Activated CD4-positive, alpha-beta memory T cell treated with anti-CD3 and anti-CD28 coated beads, Interleukin-2, amount 10 ng/mL, durations not matched to agents 7 days and 5 days (primary cell): ENCODE measurements around the gene SLC30A5. TPM values are rescaled to one million over a fixed set of nuclear protein-coding genes. Genes with fewer than 3 reads are reported as not detected.
"Not testable (repeated sequence)": the region's sequence is repeated elsewhere in the genome, so short reads cannot be mapped to it uniquely, and the experiment has no call there.

ENCODE experiments used
- CTCF ChIA-PET: fragments of 350-600 bp; sonication (Branson Sonifier 250); formaldehyde crosslinking; loops from one replicate; lab custom pipeline; 2021; ENCODE audit warnings: antibody characterized with exemption, inconsistent platforms; lab: Charles Lee
- POLR2A ChIA-PET: fragments of 350-600 bp; sonication (Branson Sonifier 250); formaldehyde crosslinking; loops from one replicate; lab custom pipeline; 2021; ENCODE audit warnings: antibody characterized with exemption; lab: Charles Lee
- DNase-seq: peaks from one replicate; pipeline ENCODE4 v3.0.0-alpha.2; 2020
- H3K27ac Mint-ChIP-seq: one replicate; pipeline ENCODE4 v1.8.0; 2021; ENCODE audit warnings: mild to moderate bottlenecking, mixed read lengths
- H3K27me3 Mint-ChIP-seq: one replicate; pipeline ENCODE4 v1.8.0; 2021; ENCODE audit warnings: mixed read lengths
- H3K36me3 Mint-ChIP-seq: one replicate; pipeline ENCODE4 v1.8.0; 2021; ENCODE audit warnings: low read depth, mixed read lengths
- H3K4me1 Mint-ChIP-seq: one replicate; pipeline ENCODE4 v1.8.0; 2021; ENCODE audit warnings: mixed read lengths
- H3K4me3 Mint-ChIP-seq: one replicate; pipeline ENCODE4 v1.8.0; 2021; ENCODE audit warnings: mild to moderate bottlenecking, mixed read lengths
- H3K9me3 Mint-ChIP-seq: one replicate; pipeline ENCODE4 v1.8.0; 2021; ENCODE audit warnings: mixed read lengths
- total RNA-seq, 2 experiments: library from RNA; stranded (reverse); gene quantifications; one replicate each; pipeline ENCODE4 v1.2.3, GENCODE V29; 2021

Gene SLC30A5
- total RNA-seq, 2 experiments from 2014 or later = 34.2 to 43.1 TPM

DNA sequence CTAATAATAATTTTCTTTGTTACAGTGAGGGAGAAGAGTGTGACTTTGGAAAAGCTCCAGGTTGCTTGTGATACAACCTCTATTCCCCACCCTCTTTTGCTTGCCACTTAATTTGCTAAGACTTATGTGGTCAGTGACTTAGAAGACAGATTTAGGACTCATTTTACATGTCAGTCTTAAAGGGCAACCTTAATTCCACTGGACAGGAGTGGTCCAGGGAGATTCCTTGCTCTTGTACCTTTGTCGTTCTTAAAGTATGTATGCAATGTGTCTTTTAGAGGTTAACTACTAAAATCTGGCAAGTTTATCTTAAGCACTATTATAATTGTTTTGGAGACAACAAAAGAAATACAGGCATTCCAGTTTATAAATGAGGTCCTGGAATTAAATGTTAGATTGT lies 20.0 kb downstream of the SLC30A5 start:
- no peaks in the 10 kb centered on the region for H3K27me3 Mint-ChIP-seq
- peaks cover 2% of the 10 kb centered on the region for H3K9me3 Mint-ChIP-seq
- H3K27ac Mint-ChIP-seq = no peak overlapping the region
- POLR2A ChIA-PET = no interaction called here
- CTCF ChIA-PET = interaction anchor here (2.9 kb wide), 1 partner anchor 20 kb away, joined by 10 read pairs; the partner anchor contains the start of gene SLC30A5
- no peak overlapping the region for H3K4me3 Mint-ChIP-seq
- H3K36me3 Mint-ChIP-seq = peaks cover 48% of the 10 kb centered on the region
- DNase-seq = no peak
- no peaks in the 10 kb centered on the region for H3K4me1 Mint-ChIP-seq

DNA sequence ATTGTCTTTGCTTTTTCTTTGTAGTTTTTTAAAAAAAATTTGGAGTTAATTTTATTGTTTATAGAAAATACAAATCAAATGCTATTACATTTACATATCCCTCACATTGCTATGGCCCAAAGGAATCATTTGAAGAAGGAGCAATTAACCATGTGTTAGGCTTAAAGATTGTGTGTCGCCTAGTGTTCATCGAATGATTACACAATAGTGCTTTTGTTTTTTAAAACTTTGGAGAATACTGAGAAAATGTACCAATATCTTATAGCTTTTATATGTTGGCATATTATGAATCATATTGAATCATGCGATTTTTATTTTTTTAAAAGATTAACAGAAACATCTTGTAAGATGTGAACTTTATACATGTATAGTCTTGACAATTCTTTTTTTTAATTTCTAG lies 21.7 kb downstream of the SLC30A5 start:
- H3K36me3 Mint-ChIP-seq = peaks cover 40% of the 10 kb centered on the region
- H3K9me3 Mint-ChIP-seq = no peaks in the 10 kb centered on the region
- H3K27ac Mint-ChIP-seq = no peak overlapping the region
- ChIA-PET POLR2A (no interaction called here), CTCF (interaction anchor here (2.9 kb wide), 1 partner anchor 22 kb away, joined by 10 read pairs; the partner anchor contains the start of gene SLC30A5)
- H3K4me3 Mint-ChIP-seq = no peak overlapping the region
- no peaks in the 10 kb centered on the region for H3K27me3 Mint-ChIP-seq
- H3K4me1 Mint-ChIP-seq = no peaks in the 10 kb centered on the region
- no peak for DNase-seq

DNA sequence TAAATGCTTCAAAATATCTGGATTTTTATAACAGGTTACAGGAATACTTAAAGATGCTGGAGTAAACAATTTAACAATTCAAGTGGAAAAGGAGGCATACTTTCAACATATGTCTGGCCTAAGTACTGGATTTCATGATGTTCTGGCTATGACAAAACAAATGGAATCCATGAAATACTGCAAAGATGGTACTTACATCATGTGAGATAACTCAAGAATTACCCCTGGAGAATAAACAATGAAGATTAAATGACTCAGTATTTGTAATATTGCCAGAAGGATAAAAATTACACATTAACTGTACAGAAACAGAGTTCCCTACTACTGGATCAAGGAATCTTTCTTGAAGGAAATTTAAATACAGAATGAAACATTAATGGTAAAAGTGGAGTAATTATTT lies 35.6 kb downstream of the SLC30A5 start:
- Mint-ChIP-seq H3K4me1 (no peaks in the 10 kb centered on the region), H3K36me3 (peaks cover 37% of the 10 kb centered on the region), H3K27ac (no peak overlapping the region), H3K27me3 (no peaks in the 10 kb centered on the region), H3K9me3 (no peaks in the 10 kb centered on the region), H3K4me3 (no peak overlapping the region)
- ChIA-PET CTCF (no interaction called here), POLR2A (no interaction called here)
- no peak for DNase-seq

DNA sequence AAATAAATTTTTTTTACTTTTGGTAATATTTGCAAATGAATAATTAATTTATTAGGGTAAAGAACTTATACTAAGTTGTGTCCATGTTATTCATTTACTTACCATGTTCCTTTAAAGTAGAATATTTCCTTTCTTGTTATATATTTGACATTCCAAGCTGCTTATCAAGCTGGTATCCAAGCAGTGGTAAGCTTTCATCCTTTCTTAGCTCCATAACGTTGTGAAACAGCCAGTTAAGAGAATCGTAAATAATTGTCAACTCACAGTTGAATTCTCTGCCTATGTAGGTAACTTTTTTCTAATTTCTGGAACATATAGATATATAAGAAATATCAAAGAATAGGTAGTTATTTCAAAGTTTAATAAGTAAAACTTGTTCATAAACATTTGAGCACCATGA lies 36.4 kb downstream of the SLC30A5 start:
- DNase-seq = no peak
- ChIA-PET CTCF (no interaction called here), POLR2A (no interaction called here)
- Mint-ChIP-seq H3K9me3 (no peaks in the 10 kb centered on the region), H3K4me3 (no peak overlapping the region), H3K27ac (no peak overlapping the region), H3K36me3 (peaks cover 34% of the 10 kb centered on the region), H3K27me3 (no peaks in the 10 kb centered on the region), H3K4me1 (no peaks in the 10 kb centered on the region)

DNA sequence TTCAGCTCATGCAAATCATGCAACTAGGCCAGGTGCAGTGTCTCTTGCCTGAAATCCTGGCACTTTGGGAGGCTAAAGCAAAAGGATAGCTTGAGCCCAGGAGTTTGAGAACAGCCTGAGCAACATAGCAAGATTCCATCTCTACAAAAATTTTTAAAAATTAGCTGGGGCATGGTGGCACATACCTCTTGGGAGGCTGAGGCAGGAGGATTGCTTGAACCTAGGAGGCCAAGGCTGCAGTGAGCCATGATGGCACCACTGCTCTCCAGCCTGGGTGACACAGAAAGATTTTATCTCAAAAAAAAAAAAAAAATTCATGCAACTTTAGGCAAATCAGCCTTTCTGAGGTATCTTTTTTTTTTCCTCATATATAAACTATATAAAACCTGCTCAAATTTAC lies 37.5 kb downstream of the SLC30A5 start:
- Mint-ChIP-seq H3K27me3 (no peaks in the 10 kb centered on the region), H3K27ac (no peak overlapping the region), H3K4me1 (no peaks in the 10 kb centered on the region), H3K4me3 (no peak overlapping the region), H3K36me3 (peaks cover 33% of the 10 kb centered on the region), H3K9me3 (no peaks in the 10 kb centered on the region)
- ChIA-PET POLR2A (no interaction called here), CTCF (no interaction called here)
- no peak for DNase-seq

DNA sequence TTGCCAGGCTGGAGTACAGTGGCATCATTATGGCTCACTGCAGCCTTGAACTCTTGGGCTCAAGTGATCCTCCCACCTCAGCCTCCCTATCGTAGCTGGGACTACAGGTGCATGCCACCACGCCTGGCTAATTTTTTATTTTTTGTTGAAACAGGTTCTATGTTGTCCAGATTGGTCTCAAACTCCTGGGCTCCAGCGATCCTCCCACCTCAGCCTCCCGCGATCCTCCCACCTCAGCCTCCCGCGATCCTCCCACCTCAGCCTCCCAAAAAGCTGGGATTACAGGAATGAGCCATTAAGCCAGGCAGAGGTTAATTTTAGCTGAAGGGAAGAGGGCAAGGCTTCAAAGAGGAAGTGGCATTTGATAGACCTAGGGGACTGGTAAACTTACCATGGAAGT lies 40.3 kb downstream of the SLC30A5 start:
- DNase-seq = no peak
- H3K27me3 Mint-ChIP-seq = no peaks in the 10 kb centered on the region
- no peak overlapping the region for H3K27ac Mint-ChIP-seq
- POLR2A ChIA-PET = no interaction called here
- peaks cover 20% of the 10 kb centered on the region for H3K36me3 Mint-ChIP-seq
- H3K4me1 Mint-ChIP-seq = no peaks in the 10 kb centered on the region
- no peaks in the 10 kb centered on the region for H3K9me3 Mint-ChIP-seq
- no peak overlapping the region for H3K4me3 Mint-ChIP-seq
- CTCF ChIA-PET = no interaction called here

DNA sequence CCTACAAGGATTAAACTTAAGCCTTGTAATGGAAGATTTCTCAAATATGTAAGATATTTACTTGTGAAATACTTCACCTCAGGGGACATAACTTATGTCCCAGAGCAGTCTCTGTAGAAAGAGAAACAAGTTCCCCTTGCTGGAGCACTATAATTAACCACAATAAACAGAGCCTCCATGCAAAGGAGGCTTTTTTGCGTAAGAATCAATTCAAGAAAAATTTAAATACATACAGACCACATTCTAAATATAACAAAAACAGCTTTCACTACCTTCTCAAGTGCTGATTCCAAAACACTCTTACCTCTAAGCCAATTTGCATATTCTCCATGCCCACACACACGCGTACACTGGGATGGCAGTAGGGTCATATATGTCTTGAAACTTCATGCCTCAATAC lies 42.5 kb downstream of the SLC30A5 start:
- H3K27me3 Mint-ChIP-seq = no peaks in the 10 kb centered on the region
- DNase-seq = no peak
- peaks cover 5% of the 10 kb centered on the region for H3K9me3 Mint-ChIP-seq
- ChIA-PET POLR2A (no interaction called here), CTCF (no interaction called here)
- H3K27ac Mint-ChIP-seq = no peak overlapping the region
- no peak overlapping the region for H3K4me3 Mint-ChIP-seq
- H3K4me1 Mint-ChIP-seq = no peaks in the 10 kb centered on the region
- H3K36me3 Mint-ChIP-seq = peaks cover 13% of the 10 kb centered on the region

DNA sequence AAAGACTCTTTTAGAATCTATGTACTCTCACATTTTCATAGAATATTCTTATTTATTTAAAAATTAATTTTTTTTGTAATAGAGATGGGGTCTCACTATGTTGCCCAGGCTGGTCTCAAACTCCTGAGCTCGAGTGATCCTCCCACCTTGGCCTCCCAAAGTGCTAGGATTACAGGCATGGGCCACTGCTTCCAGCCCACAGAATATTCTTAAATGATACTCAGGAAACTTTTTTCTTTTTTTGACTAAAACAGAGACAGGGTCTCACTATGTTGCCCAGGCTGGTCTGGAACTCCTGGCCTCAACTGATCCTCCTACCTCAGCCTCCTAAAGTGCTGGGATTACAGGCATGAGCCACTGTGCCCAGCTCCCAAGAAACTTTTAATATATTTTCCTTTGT lies 43.4 kb downstream of the SLC30A5 start:
- POLR2A ChIA-PET, H3K4me1 Mint-ChIP-seq, CTCF ChIA-PET, H3K9me3 Mint-ChIP-seq, H3K4me3 Mint-ChIP-seq, H3K27ac Mint-ChIP-seq, DNase-seq, H3K27me3 Mint-ChIP-seq: not testable (repeated sequence)
- H3K36me3 Mint-ChIP-seq = peaks cover 13% of the 10 kb centered on the region

DNA sequence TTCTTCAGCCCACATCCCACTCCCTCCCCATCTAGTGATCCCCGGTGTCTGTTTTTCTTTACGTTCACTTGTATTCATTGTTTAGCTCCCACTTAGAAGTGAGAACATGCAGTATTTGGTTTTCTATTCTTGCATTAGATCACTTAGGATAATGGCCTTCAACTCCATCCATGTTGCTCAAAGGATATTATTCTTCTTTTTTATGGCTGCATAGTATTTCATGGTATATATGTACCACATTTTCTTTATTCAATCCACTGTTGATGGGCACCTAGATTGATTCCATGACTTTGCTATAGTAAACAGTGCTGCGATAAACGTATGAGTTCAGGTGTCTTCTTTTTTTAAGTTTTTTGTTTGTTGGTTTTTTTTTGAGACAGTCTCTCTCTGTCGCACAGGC lies 44.0 kb downstream of the SLC30A5 start:
- ChIA-PET CTCF (no interaction called here), POLR2A (no interaction called here)
- no peaks in the 10 kb centered on the region for H3K4me1 Mint-ChIP-seq
- peaks cover 7% of the 10 kb centered on the region for H3K9me3 Mint-ChIP-seq
- no peaks in the 10 kb centered on the region for H3K27me3 Mint-ChIP-seq
- no peak overlapping the region for H3K27ac Mint-ChIP-seq
- no peak overlapping the region for H3K4me3 Mint-ChIP-seq
- peaks cover 13% of the 10 kb centered on the region for H3K36me3 Mint-ChIP-seq
- no peak for DNase-seq

DNA sequence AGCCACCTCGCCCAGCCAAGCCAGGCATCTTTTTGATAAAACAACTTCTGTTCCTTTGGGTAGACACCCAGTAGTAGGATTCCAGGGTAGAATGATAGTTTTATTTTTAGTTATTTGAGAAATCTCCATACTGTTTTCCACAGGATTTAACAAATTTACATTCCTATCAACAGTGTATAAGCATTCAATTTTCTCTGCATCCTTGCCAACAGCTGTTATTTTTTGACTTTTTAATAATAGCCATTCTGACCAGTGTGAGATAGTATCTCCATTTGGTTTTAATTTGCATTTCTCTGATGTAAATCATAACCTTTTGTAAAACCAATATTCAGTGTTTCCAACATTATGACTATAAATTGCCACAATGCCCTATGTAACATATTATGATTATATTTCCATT lies 45.0 kb downstream of the SLC30A5 start:
- Mint-ChIP-seq H3K27me3 (no peaks in the 10 kb centered on the region), H3K27ac (no peak overlapping the region), H3K9me3 (peaks cover 10% of the 10 kb centered on the region), H3K4me3 (no peak overlapping the region), H3K4me1 (no peaks in the 10 kb centered on the region), H3K36me3 (peaks cover 7% of the 10 kb centered on the region)
- CTCF ChIA-PET = no interaction called here
- DNase-seq = no peak
- POLR2A ChIA-PET = no interaction called here

DNA sequence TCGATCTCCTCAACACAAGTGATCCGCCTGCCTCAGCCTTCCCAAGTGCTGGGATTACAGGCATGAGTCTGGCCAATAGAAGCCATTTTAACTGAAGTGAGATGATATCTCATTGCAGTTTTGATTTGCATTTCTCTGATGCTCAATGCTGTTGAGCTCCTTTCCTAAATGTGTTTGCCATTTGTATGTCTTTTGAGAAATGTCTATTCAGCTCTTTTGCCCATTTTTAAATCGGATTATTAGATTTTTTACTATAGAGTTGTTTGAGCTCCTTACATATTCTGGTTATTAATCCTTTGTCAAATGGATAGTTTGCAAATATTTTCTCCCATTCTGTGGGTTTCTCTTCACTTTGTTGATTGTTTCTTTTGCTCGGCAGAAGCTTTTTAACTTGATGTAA lies 46.4 kb downstream of the SLC30A5 start:
- H3K9me3 Mint-ChIP-seq = peaks cover 10% of the 10 kb centered on the region
- H3K36me3 Mint-ChIP-seq, H3K4me1 Mint-ChIP-seq, DNase-seq, POLR2A ChIA-PET, H3K27ac Mint-ChIP-seq, H3K27me3 Mint-ChIP-seq, H3K4me3 Mint-ChIP-seq: not testable (repeated sequence)
- CTCF ChIA-PET = interaction anchor here (1.2 kb wide), 1 partner anchor 47 kb away, joined by 4 read pairs; no protein-coding TSS in a partner anchor

DNA sequence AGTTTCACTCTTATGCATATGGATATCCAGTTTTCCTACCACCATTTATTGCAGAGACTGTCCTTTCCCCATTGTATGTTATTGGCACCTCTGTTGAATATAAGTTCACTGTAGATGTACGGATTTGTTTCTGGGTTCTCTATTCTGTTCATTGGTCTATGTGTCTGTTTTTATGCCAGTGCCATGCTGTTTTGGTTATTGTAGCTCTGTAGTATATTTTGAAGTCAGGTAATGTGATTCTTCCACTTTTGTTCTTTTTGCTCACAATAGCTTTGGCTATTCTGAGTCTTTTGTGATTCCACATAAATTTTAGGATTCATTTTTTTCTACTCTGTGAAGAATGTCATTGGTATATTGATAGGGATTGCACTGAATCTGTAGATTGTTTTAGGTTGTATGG lies 47.0 kb downstream of the SLC30A5 start:
- H3K9me3 Mint-ChIP-seq = peaks cover 10% of the 10 kb centered on the region
- ChIA-PET CTCF (interaction anchor here (1.2 kb wide), 1 partner anchor 48 kb away, joined by 4 read pairs; no protein-coding TSS in a partner anchor), POLR2A (no interaction called here)
- H3K4me1 Mint-ChIP-seq = no peaks in the 10 kb centered on the region
- H3K27me3 Mint-ChIP-seq = no peaks in the 10 kb centered on the region
- no peak overlapping the region for H3K27ac Mint-ChIP-seq
- H3K4me3 Mint-ChIP-seq = no peak overlapping the region
- peaks cover 2% of the 10 kb centered on the region for H3K36me3 Mint-ChIP-seq
- no peak for DNase-seq

DNA sequence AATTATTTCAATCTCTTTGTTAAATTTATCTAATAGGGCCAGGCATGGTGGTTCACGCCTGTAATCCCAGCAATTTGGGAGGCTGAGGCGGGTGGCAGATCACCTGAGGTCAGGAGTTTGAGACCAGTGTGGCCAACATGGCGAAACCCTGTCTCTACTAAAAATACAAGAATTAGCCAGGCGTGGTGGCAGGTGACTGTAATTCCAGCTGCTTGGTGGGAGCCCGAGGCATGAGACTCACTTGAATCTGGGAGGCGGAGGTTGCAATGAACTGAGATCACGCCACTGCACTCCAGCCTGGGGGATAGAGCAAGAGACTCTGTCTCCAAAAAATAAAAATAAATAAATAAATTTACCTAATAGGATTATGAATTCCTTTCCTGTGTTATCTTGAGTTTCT lies 54.8 kb downstream of the SLC30A5 start:
- CTCF ChIA-PET, H3K27me3 Mint-ChIP-seq, H3K4me3 Mint-ChIP-seq, H3K4me1 Mint-ChIP-seq, H3K27ac Mint-ChIP-seq, H3K9me3 Mint-ChIP-seq, H3K36me3 Mint-ChIP-seq, DNase-seq, POLR2A ChIA-PET: not testable (repeated sequence)

DNA sequence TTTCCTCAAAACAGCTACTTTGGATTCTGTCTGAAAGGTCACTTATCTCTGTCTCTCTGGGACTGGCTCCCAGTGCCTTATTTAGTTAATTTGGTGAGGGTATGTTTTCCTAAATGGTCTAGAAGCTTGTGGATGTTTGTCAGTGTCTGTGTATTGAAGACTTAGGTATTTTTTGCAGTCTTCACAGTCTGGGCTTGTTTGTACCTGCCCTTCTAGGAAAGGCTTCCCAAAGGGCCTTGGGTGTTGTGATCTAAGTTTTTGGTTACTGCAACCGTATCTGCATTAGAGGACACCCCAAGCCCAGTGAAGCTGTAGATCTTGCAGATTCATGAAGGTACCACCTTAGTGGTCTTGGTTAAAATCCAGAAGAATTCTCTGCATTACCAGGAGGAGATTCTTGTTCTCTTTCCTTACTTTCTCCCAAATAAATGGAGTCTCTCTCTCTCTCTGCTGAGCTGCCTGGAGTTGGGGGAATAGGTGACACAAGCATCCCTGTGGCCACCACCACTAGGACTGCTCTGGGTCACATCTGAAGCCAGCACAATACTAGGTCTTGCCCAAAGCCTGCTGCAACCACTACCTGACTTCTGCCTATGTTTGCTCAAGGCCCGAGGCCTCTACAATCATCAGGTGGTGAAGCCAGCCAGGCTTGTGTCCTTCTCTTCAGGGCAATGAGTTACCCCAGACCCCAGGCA lies 55.3 kb downstream of the SLC30A5 start:
- no peaks in the 10 kb centered on the region for H3K9me3 Mint-ChIP-seq
- no peaks in the 10 kb centered on the region for H3K4me1 Mint-ChIP-seq
- no peak for DNase-seq
- ChIA-PET CTCF (no interaction called here), POLR2A (no interaction called here)
- no peak overlapping the region for H3K4me3 Mint-ChIP-seq
- no peak overlapping the region for H3K27ac Mint-ChIP-seq
- no peaks in the 10 kb centered on the region for H3K27me3 Mint-ChIP-seq
- no peaks in the 10 kb centered on the region for H3K36me3 Mint-ChIP-seq
